Fibroblast of skin of back (primary cell): ENCODE data around the gene TMEM254. TPM values are rescaled to one million over a fixed set of nuclear protein-coding genes. Genes with fewer than 3 reads are reported as not detected.
A peak's percentile ranks its signal among the peaks of the same experiment; 100 is the strongest.
"Not testable (repeated sequence)": the region's sequence is repeated elsewhere in the genome, so short reads cannot be mapped to it uniquely, and the experiment has no call there.

Experiments
- DNase-seq: peaks from one replicate; pipeline ENCODE4 v3.0.0-alpha.2; 2013
- polyA plus RNA-seq, 2 experiments: library from polyadenylated mRNA; unstranded; fragments of 120-200 nt; gene quantifications; one replicate each; pipeline ENCODE4 v1.2.1, GENCODE V29; 2013; ENCODE audit not compliant: insufficient read length in 2 of 2

Gene TMEM254, protein sequence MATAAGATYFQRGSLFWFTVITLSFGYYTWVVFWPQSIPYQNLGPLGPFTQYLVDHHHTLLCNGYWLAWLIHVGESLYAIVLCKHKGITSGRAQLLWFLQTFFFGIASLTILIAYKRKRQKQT
- 12.3 TPM for polyA plus RNA-seq (2013, experiment 1 of 2; ENCODE audit: insufficient read length)
- polyA plus RNA-seq (2013, experiment 2 of 2; ENCODE audit: insufficient read length): 16.8 TPM

DNA sequence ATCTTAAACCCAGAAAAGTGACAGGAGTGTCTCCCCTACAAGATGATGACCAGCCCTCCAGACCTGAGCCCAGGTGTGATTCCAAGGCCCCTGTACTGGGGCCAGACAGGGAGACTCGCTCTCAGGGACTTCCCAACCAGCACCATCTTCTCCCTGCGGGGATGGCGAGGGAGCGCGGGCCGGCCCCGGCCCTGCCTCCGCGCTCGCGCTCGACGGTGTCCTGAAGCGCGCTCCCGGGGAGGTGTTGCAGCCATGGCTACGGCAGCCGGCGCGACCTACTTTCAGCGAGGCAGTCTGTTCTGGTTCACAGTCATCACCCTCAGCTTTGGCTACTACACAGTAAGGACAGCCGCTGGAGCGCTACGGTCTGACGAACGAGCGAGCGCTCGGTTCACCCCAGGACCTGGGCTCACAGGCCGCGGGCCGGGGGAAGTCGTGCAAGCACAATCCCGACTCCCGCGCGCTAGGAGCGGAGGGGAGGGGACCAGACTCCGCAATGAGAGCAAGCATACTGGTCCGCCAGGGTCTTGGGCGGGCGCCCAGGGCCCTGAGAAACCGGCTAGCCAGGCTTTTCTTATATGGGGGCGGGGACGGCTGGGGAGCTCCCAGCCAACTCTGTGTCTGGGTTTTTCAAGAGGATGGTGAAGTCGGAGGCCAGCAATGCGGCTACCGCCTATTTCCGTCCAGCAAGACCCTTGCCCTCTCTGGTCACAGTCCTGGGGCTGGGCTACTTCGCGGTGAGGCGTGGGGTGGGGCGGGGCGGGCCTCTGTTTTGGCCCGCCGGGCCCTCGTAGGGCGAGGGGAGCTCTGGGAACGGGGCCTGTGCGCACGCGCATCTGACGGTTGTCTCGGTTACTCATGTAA, at the start of gene TMEM254:
Gene TMEM254, plus strand, starts transcription at position 218 of the 864 bp plus-strand sequence. Its CDS starts 35 bp downstream, at position 253.
- DNase-seq: peak; percentile 84

DNA sequence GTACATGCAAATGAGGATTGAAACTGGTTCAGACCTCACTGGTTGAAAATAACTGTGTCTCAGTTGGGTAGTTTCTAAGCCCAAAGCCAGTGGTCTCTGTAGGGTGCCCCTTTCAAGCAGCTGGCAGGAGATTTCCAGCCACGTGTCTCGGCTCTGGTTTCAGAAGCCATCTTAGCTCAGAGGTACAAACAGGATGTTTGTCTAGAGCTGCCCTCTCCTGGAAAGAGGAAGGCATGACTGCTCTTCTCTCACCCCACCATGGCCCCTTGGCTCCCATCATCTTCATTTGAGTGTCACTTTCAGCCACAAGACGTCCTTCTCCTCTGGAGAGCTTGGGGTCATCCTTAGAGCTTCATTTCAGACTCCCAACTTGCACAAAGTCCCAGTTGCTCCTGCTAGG, 49.3 kb upstream of the TMEM254 start:
- DNase-seq: peak; percentile 17

DNA sequence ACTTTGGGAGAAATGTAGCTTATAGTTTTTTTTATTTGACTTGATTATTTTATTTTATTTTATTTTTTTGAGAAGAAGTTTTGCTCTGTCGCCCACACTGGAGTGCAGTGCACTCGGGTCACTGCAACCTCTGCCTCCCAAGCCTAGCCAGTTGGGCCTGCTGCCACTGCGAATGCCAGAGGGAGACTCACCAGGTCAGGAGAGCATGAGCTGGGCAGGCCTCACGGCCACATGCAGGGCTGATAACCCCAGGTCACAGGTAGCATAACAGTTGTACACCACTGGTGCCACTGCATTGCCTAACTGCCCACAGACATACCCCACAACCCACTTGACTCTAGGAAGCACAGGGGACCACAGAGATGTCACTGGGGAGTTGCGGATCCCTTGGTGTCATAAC, 48.6 kb upstream of the TMEM254 start:
- not testable (repeated sequence) for DNase-seq

DNA sequence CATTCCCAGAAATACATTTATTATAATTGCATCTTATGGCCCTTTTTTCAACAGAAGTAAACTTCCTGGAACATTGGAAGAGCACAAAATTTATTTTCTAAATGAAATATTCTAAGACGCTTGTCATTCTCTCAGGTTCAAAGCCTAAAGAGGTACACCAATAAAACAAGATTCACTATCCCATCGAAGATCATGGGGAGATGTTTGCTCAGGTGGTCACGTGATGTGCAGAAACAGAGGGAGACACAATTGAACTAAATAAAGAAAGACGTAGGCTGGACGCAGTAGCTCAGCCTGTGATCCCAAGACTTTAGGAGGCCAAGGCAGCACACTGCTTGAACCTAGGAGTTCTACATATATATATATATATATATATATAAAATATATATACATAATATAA, 46.0 kb upstream of the TMEM254 start:
- DNase-seq: no peak

DNA sequence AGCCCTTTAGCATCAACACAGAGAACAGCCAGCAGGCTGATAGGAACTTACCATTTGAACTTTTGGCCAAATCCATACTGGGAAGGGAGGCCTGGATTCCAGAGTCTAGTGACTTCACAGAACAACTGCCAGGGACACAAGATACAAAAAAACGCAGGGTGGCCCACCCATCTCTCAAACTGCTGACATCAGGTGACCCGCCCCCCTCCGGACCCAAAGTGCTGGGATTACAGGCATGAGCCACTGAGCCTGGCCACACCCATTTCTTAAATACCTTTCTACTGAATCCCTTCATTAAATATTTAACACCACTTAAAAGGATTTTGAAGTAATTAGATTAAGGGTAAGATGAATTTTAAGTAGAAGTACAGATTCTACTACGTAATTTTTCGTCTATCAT, 43.7 kb upstream of the TMEM254 start:
- not testable (repeated sequence) for DNase-seq

DNA sequence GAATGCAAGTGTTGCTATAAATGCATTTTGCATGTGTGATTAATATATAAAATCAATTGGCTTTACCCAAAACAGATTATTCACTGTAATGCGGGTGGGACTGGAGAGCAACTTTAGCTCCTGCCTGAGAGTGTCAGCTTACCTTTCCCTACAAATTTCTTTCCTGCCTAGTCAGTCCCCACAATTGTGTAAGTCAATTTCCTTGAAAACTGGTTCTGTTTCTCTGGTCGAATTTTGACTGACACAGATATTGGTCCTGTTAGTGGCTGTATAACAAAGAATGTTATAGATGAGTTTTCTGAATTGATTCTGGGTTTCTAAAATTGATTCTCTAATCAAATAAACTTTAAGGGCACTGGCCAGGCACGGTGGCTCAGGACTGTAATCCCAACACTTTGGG, 43.0 kb upstream of the TMEM254 start:
- not testable (repeated sequence) for DNase-seq

DNA sequence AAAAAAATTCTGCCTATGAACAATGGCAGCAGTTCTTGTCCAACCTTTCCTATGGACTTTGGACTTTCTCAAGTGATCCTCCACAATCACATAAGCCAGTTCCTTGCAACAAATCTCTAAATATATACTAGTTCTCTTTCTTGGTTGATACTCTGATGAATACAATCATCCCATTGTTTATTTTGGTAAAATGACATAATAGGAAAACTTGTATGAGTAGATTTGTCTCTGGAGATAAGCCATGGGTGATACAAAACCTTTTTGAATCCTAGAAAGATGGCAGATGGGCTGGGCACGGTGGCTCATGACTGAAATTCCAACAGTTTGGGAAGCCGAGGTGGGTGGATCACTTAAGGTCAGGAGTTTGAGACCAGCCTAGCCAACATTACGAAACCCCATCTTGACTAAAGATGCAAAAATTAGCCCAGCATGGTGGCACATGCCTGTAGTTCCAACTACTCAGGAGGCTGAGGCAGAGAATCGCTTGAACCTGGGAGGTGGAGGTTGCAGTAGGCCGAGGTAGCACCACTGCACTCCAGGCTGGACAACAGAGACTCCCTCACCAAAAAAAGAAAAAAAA, 41.5 kb upstream of the TMEM254 start:
- not testable (repeated sequence) for DNase-seq

DNA sequence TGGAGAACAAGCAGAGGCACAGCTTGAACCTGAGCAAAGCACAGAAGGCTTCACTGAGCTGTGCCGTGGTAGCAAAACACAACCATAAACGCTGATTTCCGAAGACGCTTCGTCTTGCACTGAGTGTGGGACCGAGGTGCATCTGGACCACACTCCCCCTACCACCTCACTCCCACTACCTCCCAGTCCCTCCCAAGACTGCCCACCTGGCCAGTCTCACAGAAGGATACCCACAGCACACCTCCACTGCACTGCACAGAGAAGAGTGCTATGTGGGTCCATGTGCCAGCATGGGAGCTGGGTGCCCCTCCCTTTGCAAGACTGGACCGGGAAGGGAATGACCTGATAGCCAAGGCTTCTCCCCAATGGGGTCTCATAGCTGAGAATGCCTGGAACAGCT, 40.2 kb upstream of the TMEM254 start:
- DNase-seq: not testable (repeated sequence)

DNA sequence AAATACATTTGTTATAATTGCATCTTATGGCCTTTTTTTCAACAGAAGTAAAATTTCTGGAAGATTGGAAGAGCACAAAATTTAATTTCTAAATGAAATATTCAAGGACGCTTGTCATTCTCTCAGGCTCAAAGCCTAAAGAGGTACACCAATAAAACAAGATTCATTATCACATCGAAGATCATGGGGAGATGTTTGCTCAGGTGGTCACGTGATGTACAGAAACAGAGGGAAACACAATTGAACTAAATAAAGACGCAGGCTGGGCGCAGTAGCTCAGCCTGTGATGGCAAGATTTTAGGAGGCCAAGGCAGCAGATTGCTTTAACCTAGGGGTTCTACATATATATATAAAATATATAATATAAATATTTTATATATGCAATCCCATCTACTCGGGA, 37.3 kb upstream of the TMEM254 start:
- no peak for DNase-seq

DNA sequence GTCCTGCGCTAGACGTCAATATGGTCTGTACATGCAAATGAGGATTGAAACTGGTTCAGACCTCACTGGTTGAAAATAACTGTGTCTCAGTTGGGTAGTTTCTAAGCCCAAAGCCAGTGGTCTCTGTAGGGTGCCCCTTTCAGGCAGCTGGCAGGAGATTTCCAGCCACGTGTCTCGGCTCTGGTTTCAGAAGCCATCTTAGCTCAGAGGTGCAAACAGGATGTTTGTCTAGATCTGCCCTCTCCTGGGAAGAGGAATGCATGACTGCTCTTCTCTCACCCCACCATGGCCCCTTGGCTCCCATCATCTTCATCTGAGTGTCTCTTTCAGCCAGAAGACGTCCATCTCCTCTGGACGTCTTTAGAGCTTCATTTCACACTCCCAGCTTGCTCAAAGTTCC, 33.5 kb upstream of the TMEM254 start:
- not testable (repeated sequence) for DNase-seq

DNA sequence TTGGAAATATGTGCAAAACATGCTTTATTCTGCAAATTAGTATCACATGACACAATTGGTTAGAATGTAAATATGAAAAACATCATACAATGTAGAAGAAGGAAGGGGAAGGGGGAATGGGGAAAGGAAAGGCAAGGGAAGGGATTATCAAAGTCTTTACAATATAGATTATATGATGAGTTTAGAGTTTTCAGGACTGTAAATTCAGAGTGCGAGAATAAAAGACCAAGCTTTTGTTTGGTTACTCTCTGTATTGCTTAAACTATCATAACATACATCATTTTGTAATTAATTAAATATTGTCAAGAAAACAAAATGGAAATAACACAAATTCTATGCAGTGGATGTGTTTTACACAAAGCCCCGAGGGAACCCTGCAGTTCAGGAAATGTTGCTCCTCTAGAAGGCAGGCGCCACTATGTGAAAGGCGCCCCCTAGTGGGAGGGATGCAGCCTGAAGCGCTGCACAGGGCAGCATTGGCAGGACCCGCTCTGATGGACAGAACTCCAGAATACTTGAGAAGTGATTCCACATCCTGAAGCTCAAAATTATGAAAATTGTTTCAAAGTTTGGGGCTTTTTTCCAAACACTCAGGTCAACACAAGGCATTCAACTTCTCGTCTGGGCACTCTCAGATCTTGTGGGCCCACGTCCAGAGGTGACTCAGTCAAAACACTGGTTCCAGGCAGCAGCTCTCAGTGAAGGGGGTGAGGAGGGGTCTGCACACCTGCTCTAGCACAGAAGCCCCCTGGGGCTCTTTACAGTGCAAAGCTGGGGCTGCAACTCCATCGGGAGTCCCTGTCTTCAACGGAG, 31.6 kb upstream of the TMEM254 start:
- peak; percentile 64 for DNase-seq

DNA sequence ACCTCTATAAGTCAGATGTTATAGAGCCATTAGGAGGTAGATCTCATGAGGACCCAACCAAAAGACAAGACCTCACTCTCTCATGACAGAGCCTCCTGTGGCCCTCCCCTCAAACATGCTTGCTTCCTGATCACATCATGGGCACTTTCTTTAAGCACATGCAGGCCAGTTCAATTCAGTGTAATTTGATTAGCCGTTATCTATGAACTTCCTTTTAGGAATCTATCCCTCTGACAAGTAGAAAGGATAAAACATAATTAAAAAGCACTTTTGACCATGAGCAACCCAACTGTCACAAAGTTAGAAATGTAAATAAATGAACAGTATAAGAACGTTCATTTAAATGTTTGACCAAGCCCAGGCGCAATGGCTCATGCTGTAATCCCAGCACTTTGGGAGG, 27.7 kb upstream of the TMEM254 start:
- DNase-seq: no peak

DNA sequence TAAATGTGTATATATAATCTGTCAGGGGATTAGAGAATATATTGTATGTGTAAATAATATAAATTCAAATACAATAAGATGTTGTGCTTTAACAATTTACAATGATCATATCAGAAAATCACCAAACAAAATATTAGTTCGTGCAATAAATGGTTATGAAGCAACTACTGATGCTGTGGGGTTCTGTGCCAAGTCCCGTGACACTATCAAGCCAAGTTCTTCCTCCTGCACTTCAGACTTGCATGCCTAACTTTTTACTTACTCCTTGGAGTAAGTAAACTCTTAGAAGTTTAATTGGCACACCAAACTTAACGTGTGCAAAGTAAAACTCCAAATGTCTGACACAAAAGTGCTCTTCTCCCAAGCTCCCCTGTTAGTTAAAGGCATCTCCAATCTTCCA, 26.5 kb upstream of the TMEM254 start:
- DNase-seq: no peak

DNA sequence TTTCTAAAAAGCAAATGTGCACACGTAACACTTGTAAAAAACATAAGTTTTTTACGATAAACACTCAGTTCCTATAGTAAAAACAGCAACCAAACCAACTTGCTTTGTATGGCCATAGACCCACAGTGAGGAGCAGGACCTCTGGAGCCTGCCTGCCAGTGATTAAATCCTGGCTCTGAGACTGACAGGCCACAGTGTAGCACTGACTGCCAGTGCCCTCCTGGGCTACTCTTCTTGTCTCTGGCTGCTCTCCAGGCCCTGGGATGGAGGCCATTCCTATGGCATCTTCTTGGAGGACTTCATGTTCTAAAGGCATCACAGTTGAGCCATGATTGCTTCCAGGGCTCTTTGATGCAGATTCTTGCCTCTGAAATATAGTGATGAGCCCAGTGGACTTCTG, 22.7 kb upstream of the TMEM254 start:
- DNase-seq: no peak

DNA sequence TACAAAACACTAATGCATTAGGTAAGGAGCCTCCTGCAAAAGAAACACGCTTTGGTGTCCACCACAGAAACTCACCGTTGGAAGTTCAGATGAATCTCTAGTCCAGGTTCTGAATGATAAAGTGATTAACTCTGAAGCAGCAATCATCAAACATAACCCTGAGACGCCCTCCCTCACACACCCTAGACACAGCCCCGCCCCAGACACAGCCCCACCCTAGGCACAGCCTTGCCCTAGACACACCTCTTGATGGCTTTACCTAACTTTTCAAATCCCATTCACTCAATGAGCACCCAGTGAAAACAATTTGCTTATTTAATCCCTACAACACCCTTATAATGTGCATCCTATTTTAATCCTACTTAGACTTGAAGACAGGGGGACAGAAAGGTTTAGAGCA, 21.3 kb upstream of the TMEM254 start:
- DNase-seq: no peak

DNA sequence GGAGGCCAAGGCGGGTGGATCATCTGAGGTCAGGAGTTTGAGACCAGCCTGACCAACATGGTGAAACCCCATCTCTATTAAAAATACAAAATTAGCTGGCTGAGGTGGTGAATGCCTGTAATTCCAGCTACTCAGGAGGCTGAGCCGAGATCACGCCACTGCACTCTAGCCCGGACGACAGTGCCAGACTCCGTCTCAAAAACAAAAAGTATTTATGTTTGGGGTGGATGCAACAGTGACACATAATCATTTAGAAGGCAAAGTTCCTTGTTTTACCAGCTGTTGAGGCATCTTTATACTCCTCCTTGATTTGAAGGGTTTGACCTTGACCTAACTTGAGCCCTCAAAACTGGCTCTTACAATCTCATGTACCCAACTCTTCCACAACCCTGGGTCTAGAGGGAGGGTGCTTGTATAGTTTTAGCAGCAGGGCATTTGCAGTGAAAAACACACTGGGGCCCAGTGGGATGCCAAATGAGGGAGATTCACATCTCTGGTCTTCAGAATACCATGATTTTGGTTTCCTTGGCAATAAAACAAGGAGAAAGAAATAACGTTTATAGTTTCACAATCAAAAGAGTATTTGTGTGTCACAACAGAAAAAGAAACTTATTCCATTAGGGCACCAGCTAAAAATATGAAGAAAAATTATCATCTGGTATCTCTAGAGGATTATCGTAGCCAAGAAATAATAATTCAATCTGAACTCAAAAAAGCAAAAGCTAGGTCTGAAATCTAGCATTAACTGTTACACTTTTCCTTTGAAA, 14.2 kb upstream of the TMEM254 start:
- no peak for DNase-seq

DNA sequence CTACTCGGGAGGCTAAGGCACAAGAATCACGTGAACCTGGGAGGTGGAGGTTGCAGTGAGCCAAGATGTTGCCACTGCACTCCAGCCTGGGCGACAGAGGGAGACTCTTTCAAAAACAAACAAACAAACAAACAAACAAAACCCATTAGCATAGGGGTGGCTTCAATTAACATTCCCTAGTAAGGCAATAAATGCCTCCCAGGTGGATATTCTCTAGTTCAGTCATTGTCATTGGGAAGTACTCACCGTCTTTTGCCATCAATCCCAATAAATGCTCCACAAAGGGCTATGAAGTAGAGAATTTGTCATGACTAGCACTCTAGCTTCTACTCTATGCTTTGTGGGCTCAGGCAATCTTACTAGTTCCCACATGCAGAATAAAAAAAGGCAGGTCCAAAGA, 11.7 kb upstream of the TMEM254 start:
- DNase-seq: no peak

DNA sequence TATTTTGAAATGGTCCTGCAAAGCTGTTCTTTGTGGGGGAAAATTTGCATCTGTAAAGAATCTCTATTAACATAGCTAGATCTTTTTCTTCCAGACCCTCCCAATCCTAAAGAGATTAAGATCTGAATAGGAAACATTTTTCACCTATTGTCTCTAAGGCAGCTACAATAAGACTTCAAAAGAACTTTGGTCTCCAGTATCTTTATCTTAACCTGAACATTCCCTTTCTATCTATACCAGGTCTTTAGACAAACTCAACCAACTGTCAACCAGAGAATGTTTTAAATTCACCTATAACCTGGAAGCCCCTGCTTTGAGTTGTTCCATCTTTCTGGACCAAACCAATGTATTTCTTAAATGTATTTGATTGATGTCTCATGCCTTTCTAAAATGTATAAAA, 10.6 kb upstream of the TMEM254 start:
- not testable (repeated sequence) for DNase-seq

DNA sequence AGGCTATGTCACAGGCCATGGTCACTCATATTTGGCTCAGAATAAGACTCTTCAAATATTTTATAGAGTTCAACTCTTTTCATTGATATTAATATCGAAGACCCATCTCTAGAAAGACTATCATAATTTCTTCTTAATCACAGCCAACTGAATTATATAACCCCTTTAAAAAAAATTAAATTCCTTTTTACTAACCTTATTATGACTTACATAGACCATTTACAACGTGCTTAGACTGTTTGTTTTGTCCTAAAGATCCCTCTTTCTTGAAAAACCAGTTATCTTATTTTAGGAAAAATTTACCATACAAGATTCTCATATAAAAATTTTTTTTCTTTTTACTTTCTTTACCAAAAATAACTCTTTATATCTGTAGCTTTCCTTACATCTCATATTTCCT, 10.2 kb upstream of the TMEM254 start:
- DNase-seq: no peak

DNA sequence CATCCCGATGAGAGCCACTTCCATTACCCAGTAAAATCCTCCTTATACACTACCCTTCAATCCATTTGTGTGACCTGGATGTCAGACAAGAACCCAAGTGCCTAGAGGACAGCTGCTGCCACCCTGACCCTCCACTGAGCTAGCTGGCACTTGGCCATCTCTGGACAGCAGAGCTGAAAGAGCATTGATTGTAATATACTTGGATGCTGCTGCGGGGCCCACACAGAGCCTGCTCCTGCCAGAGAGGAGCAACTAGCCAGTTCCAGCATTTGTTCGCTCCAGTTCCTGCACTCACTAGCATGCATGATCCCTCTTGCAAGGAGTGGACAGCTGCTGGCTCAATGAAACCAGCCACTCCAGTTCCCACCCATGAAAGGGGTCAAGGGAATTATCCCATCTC, 8.4 kb upstream of the TMEM254 start:
- no peak for DNase-seq

DNA sequence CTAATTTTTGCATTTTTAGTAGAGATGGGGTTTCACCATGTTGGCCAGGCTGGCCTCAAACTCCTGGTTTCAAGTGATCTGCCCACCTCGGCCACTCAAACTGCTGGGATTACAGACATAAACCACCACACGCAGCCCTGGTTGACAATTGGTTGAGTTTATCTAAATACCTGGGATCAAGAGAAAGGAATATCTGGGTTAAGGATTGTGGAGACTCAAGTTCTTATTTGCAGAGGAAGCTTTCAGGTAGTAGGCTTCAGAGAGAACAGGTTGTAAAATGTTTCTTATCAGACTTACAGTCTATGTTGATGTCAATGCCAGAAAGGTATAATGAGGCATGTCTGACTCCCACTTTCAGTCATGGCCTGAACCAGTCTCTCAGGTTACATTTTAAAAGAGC, 5.9 kb upstream of the TMEM254 start:
- DNase-seq: no peak

DNA sequence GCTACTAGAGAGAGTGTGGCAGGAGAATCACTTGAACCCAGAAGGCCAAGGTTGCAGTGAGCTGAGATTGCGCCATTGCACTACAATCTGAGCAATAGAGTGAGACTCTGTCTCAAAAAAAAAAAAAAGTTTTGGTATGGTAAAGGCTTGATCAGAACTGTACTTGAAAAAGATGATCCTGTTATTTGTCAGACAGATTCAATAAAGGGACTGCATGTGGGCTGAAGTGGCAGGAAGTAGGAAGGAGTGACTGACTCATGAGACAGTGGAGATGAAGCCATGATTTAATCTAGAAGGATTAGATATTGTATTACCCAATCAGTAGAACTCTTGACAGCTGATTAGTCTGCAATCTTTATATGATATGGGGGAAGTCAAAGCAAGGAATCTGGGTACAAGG, 2.7 kb upstream of the TMEM254 start:
- DNase-seq: peak; percentile 10
